ENCODE measurements around the gene MAD1L1. TPM values are rescaled to one million over a fixed set of nuclear protein-coding genes. Genes with fewer than 3 reads are reported as not detected.

MAD1L1 gene
- total RNA-seq, 1 experiment from 2014 or later, result 50.8 TPM

- Histone ChIP-seq H3K27ac (no peak overlapping the region), H4K20me1 (ENCODE audit: insufficient read depth) (no peaks in the 10 kb centered on the region), H2AFZ (no peak overlapping the region), H3K27me3 (ENCODE audit: insufficient read depth, low read depth) (no peaks in the 10 kb centered on the region), H3K36me3 (ENCODE audit: low read depth) (no peaks in the 10 kb centered on the region), H3F3A (ENCODE audit: insufficient read depth, low read depth) (no peaks in the 10 kb centered on the region), H3K4me1 (replicated peaks; ENCODE audit: insufficient read depth) (no peaks in the 10 kb centered on the region), H3K79me2 (ENCODE audit: low read depth) (no peaks in the 10 kb centered on the region), H3K9me3 (ENCODE audit: insufficient read depth, low read depth) (no peaks in the 10 kb centered on the region), H3K4me3 (no peak overlapping the region), H3K4me2 (no peak overlapping the region), H3K9me2 (ENCODE audit: insufficient read depth) (no peaks in the 10 kb centered on the region)
- intact Hi-C loops (cut with micrococcal nuclease; ENCODE audit: unreplicated experiment), result no loop called here
- BruUV-seq (replicated peaks), result no TSS peak
- ChIA-PET POLR2A (ENCODE audit: unreplicated experiment) (no interaction called here), CTCF (interaction anchor here (0.6 kb wide), 1 partner anchor 334 kb away, joined by 3 read pairs; no protein-coding TSS in a partner anchor)
- no peak for DNase-seq
- TF ChIP-seq CTCF (conservative IDR thresholded peaks at IDR 0.05) (no peak), EZH2 (IDR thresholded peaks at IDR 0.05; ENCODE audit: low read depth) (no peak)
Measured at GRCh38 chr7:2032030-2032875, 200.5 kb downstream of the MAD1L1 start.

DNA sequence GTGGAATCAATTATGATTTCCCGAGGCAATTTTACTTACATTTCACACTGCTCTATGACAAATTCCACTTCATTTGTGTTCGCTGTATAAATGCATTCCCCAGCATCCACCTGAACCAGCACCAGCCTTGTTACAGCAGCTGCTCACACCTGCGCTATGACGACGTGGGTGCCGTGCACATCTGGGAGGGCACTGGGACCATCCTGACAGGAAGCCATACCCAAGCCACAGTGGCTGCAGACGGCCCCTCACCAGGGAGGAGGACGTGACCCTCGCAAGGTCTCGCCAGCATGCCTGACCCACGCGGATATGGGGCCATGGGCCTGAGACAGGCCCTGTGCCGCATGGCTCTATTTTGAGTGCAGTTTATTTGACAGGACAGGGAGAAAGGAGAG, 201.3 kb downstream of the MAD1L1 start:
- Histone ChIP-seq H3K4me3 (no peak overlapping the region), H3K27me3 (ENCODE audit: insufficient read depth, low read depth) (no peaks in the 10 kb centered on the region), H2AFZ (no peak overlapping the region), H3K36me3 (ENCODE audit: low read depth) (no peaks in the 10 kb centered on the region), H3K9me3 (ENCODE audit: insufficient read depth, low read depth) (no peaks in the 10 kb centered on the region), H3K4me2 (no peak overlapping the region), H3K4me1 (replicated peaks; ENCODE audit: insufficient read depth) (no peaks in the 10 kb centered on the region), H3K27ac (no peak overlapping the region), H3K9me2 (ENCODE audit: insufficient read depth) (no peaks in the 10 kb centered on the region), H3F3A (ENCODE audit: insufficient read depth, low read depth) (no peaks in the 10 kb centered on the region), H3K79me2 (ENCODE audit: low read depth) (no peaks in the 10 kb centered on the region), H4K20me1 (ENCODE audit: insufficient read depth) (no peaks in the 10 kb centered on the region)
- no peak for TF ChIP-seq CTCF (conservative IDR thresholded peaks at IDR 0.05)
- TF ChIP-seq EZH2 (IDR thresholded peaks at IDR 0.05; ENCODE audit: low read depth), result no peak
- intact Hi-C loops (cut with micrococcal nuclease; ENCODE audit: unreplicated experiment), result no loop called here
- ChIA-PET POLR2A (ENCODE audit: unreplicated experiment) (no interaction called here), CTCF (no interaction called here)
- DNase-seq, result no peak
- no TSS peak for BruUV-seq (replicated peaks)

DNA sequence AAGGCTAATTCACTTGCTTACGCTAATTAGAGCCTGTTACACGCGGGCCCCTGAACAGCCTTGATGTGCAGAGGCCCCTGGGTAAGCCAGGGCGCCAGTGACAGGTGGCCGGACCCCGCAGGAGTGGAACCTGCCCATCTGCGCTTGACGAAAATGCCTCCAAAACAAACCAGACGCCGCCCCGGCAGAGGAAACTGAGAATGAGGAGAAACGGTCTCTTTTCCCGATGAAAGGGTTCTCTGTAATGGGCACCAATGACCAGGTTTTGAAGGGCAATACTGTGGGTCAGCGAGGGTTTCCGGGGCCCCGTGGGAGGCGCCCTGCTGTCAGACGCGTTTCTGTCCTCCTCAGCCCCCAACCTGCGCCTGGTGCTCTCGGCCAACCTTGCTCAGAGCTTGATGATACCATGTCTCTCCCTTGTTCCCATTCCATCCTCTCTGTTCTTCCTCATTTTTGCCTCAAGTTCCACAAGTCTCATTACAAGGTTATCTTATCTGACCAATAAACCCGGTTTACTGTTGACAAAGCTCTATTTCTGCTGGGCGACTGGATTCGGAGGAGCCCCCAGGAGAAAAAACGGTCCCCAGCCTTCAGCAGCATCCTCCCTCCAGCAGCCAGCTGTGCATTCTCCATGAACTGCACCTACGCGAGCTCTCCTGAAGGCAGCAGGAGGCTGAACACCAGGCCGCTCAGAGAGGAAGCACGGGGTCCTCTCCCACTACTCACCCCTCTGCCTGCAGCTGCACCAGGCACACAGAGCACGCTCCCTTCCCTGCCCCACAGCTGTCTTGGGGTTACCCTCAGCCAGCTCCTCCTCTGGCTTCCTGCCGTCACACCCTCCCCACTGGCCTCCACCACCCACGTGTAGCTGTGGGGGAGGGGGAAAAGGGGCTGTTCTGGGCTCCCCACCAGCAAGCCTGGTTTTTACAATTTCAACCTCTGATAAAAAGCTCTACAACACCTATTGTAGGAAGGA, 202.0 kb downstream of the MAD1L1 start:
- no peak for TF ChIP-seq CTCF (conservative IDR thresholded peaks at IDR 0.05)
- no peak for TF ChIP-seq EZH2 (IDR thresholded peaks at IDR 0.05; ENCODE audit: low read depth)
- CTCF ChIA-PET, result no interaction called here
- no peak overlapping the region for H3K4me3 ChIP-seq

More for the DNA sequence above, 202.0 kb downstream of the MAD1L1 start:
- intact Hi-C loops (cut with micrococcal nuclease; ENCODE audit: unreplicated experiment), result no loop called here
- H2AFZ ChIP-seq, result no peak overlapping the region
- 0 out of 2 replicates have a peak, but pooled peaks cover 4% of the 10 kb centered on the region for H3K9me3 ChIP-seq (ENCODE audit: insufficient read depth, low read depth)
- H3K27ac ChIP-seq, result no peak overlapping the region
- no peaks in the 10 kb centered on the region for H4K20me1 ChIP-seq (ENCODE audit: insufficient read depth)
- no peaks in the 10 kb centered on the region for H3K4me1 ChIP-seq (replicated peaks; ENCODE audit: insufficient read depth)
- H3F3A ChIP-seq (ENCODE audit: insufficient read depth, low read depth), result no peaks in the 10 kb centered on the region
- no peak for DNase-seq
- no peaks in the 10 kb centered on the region for H3K9me2 ChIP-seq (ENCODE audit: insufficient read depth)
- H3K36me3 ChIP-seq (ENCODE audit: low read depth), result no peaks in the 10 kb centered on the region
- no peaks in the 10 kb centered on the region for H3K27me3 ChIP-seq (ENCODE audit: insufficient read depth, low read depth)
- POLR2A ChIA-PET (ENCODE audit: unreplicated experiment), result no interaction called here
- no TSS peak for BruUV-seq (replicated peaks)
- H3K79me2 ChIP-seq (ENCODE audit: low read depth), result no peaks in the 10 kb centered on the region
- H3K4me2 ChIP-seq, result no peak overlapping the region

Measured in PC-9 (cell line).